ENCODE data around the gene PTPRT.

Gene PTPRT

GRCh38 chr20:42857446-42857845, 332.3 kb downstream of the PTPRT start:
- Histone ChIP-seq H3K36me3 (no peaks in the 10 kb centered on the region), H3K27me3 (no peaks in the 10 kb centered on the region), H3K9me3 (no peaks in the 10 kb centered on the region; the same call in 1 of the 2 replicates), H3K4me3 (ENCODE audit: low read depth, low read length) (no peak overlapping the region), H3K4me1 (no peaks in the 10 kb centered on the region)
- no peak for TF ChIP-seq CTCF (IDR thresholded peaks at IDR 0.05; ENCODE audit: low read depth, low read length)
- DNase-seq, result no peak

GRCh38 chr20:42855896-42856295, 333.8 kb downstream of the PTPRT start:
- no peaks in the 10 kb centered on the region for H3K4me1 ChIP-seq
- no peak for DNase-seq

GRCh38 chr20:42852691-42853090, 337.0 kb downstream of the PTPRT start:
- no peak for TF ChIP-seq CTCF (IDR thresholded peaks at IDR 0.05; ENCODE audit: low read depth, low read length)
- Histone ChIP-seq H3K9me3 (no peaks in the 10 kb centered on the region; the same call in 1 of the 2 replicates), H3K4me3 (ENCODE audit: low read depth, low read length) (no peak overlapping the region), H3K4me1 (no peaks in the 10 kb centered on the region), H3K36me3 (no peaks in the 10 kb centered on the region), H3K27me3 (no peaks in the 10 kb centered on the region)
- no peak for DNase-seq

More at GRCh38 chr20:42855896-42856295, 333.8 kb downstream of the PTPRT start:
- Histone ChIP-seq H3K9me3 (no peaks in the 10 kb centered on the region; the same call in 1 of the 2 replicates), H3K4me3 (ENCODE audit: low read depth, low read length) (no peak overlapping the region), H3K36me3 (no peaks in the 10 kb centered on the region), H3K27me3 (no peaks in the 10 kb centered on the region)
- TF ChIP-seq CTCF (IDR thresholded peaks at IDR 0.05; ENCODE audit: low read depth, low read length), result no peak

DNA sequence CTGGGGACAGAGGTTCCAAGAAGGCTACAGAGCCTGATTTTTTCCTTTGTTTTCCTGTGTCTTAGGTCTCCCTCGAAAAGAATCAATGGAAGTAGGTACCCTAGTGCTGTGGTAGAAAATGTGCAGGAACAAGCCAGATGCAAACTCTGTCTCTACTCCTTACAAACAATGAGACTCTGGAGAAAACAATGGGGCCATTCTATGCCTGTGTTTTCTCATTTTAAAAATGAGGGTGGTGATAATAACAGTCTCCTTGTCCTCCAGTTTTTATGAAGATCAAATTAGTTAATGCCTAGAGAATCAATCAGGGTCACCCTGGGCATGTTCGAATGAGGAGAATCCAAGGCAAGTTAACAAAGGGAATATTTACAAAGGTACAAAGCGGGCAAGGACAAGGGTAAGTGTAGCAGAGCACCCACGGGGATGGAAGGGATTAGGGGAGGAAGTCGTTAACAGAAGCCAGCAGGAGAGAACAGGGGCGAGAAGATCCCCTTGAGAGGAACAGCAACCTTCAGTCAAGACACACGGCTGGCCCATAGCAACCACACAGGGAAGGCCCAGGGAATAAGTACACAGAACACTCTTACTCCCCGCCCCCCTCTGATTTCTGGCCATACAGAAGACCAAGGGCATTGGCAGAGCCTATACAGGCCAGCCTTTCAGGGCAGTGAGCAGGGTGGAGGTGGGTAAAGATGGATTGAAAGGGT, 342.8 kb downstream of the PTPRT start:
- Histone ChIP-seq H3K4me3 (ENCODE audit: low read depth, low read length) (no peak overlapping the region), H3K36me3 (no peaks in the 10 kb centered on the region), H3K9me3 (no peaks in the 10 kb centered on the region), H3K4me1 (no peaks in the 10 kb centered on the region), H3K27me3 (no peaks in the 10 kb centered on the region)
- TF ChIP-seq CTCF (IDR thresholded peaks at IDR 0.05; ENCODE audit: low read depth, low read length), result no peak
- no peak for DNase-seq

DNA sequence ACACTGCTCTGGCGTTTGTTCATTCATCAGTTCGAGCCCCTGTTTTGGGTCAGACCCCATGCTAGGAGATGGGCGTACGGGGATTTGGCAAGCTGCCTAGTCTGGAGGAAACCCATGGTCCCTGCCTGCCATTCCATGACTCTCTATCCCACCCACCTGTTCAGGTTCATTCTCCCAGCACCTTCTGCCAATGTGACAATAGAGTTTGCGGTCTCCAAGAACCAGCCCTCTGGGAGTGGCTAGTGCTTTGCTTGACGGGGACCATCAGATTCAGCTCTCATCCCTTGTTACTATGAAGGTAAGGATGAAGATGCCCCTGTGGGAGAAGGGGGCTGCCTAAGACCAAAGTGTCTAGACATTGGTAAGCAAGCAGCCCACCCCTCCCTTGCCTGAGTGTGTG, 345.0 kb downstream of the PTPRT start:
- TF ChIP-seq CTCF (IDR thresholded peaks at IDR 0.05; ENCODE audit: low read depth, low read length), result no peak
- no peaks in the 10 kb centered on the region for H3K9me3 ChIP-seq
- no peaks in the 10 kb centered on the region for H3K27me3 ChIP-seq
- H3K36me3 ChIP-seq, result no peaks in the 10 kb centered on the region
- H3K4me1 ChIP-seq, result no peaks in the 10 kb centered on the region
- DNase-seq, result no peak
- H3K4me3 ChIP-seq (ENCODE audit: low read depth, low read length), result no peak overlapping the region

DNA sequence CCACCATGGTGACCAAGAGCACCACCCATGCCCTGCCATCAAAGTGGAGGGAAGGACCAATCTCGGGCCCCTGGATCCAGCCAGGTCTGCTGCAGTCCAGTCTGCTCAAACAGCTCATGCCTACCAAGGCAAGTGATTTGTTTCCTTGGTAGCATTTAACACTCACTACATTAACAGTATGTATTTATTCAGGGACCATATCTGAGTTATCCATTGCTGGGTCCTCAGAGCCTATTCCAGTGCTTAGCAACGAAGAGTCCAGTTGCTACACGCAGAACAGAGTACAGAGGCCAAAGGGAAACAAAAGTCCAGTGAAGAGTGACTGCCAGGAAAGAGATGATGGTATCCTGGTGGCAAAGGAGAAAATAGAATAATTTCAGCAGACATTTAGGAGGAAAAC, 352.2 kb downstream of the PTPRT start:
- no peaks in the 10 kb centered on the region for H3K4me1 ChIP-seq
- no peaks in the 10 kb centered on the region; the same call in 1 of the 2 replicates for H3K9me3 ChIP-seq
- DNase-seq, result no peak
- no peak for TF ChIP-seq CTCF (IDR thresholded peaks at IDR 0.05; ENCODE audit: low read depth, low read length)
- no peaks in the 10 kb centered on the region for H3K36me3 ChIP-seq
- no peaks in the 10 kb centered on the region for H3K27me3 ChIP-seq
- no peak overlapping the region for H3K4me3 ChIP-seq (ENCODE audit: low read depth, low read length)
